ENCODE results near the gene RASGRF1.

The RASGRF1 gene

GRCh38 chr15:78959360-78959759, 131.2 kb downstream of the RASGRF1 start:
- TF ChIP-seq EGR1 (IDR thresholded peaks at IDR 0.05) (no peak), ZBTB7A (IDR thresholded peaks at IDR 0.05; ENCODE audit: low read depth) (no peak), TEAD4 (IDR thresholded peaks at IDR 0.05) (no peak), NFIC (IDR thresholded peaks at IDR 0.05) (no peak), TAF1 (IDR thresholded peaks at IDR 0.05; ENCODE audit: low read depth) (no peak), CEBPB (IDR thresholded peaks at IDR 0.05) (no peak), MAX (IDR thresholded peaks at IDR 0.05) (no peak), USF1 (IDR thresholded peaks at IDR 0.05) (no peak), FOXM1 (IDR thresholded peaks at IDR 0.05; ENCODE audit: borderline replicate concordance, low read depth) (no peak), EP300 (IDR thresholded peaks at IDR 0.05; ENCODE audit: borderline replicate concordance) (no peak), CREB1 (IDR thresholded peaks at IDR 0.05; ENCODE audit: low read depth) (no peak), TCF12 (IDR thresholded peaks at IDR 0.05; ENCODE audit: low read depth) (no peak)
- TF ChIP-seq, protein P1, sequence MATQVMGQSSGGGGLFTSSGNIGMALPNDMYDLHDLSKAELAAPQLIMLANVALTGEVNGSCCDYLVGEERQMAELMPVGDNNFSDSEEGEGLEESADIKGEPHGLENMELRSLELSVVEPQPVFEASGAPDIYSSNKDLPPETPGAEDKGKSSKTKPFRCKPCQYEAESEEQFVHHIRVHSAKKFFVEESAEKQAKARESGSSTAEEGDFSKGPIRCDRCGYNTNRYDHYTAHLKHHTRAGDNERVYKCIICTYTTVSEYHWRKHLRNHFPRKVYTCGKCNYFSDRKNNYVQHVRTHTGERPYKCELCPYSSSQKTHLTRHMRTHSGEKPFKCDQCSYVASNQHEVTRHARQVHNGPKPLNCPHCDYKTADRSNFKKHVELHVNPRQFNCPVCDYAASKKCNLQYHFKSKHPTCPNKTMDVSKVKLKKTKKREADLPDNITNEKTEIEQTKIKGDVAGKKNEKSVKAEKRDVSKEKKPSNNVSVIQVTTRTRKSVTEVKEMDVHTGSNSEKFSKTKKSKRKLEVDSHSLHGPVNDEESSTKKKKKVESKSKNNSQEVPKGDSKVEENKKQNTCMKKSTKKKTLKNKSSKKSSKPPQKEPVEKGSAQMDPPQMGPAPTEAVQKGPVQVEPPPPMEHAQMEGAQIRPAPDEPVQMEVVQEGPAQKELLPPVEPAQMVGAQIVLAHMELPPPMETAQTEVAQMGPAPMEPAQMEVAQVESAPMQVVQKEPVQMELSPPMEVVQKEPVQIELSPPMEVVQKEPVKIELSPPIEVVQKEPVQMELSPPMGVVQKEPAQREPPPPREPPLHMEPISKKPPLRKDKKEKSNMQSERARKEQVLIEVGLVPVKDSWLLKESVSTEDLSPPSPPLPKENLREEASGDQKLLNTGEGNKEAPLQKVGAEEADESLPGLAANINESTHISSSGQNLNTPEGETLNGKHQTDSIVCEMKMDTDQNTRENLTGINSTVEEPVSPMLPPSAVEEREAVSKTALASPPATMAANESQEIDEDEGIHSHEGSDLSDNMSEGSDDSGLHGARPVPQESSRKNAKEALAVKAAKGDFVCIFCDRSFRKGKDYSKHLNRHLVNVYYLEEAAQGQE (IDR thresholded peaks at IDR 0.05; ENCODE audit: low read depth): no peak

GRCh38 chr15:78957416-78958093, 133.0 kb downstream of the RASGRF1 start:
- TF ChIP-seq NFIC (IDR thresholded peaks at IDR 0.05): no peak
- TF ChIP-seq EGR1 (IDR thresholded peaks at IDR 0.05): no peak
- TF ChIP-seq FOXM1 (IDR thresholded peaks at IDR 0.05; ENCODE audit: borderline replicate concordance, low read depth): no peak
- no peak for TF ChIP-seq CEBPB (IDR thresholded peaks at IDR 0.05)
- TF ChIP-seq RAD21 (IDR thresholded peaks at IDR 0.05; ENCODE audit: low read depth): no peak
- TF ChIP-seq YY1 (IDR thresholded peaks at IDR 0.05; ENCODE audit: low read depth): no peak
- TF ChIP-seq USF1 (IDR thresholded peaks at IDR 0.05): no peak
- TF ChIP-seq CREB1 (IDR thresholded peaks at IDR 0.05; ENCODE audit: low read depth): no peak
- TF ChIP-seq EP300 (IDR thresholded peaks at IDR 0.05; ENCODE audit: borderline replicate concordance): no peak
- no peak for TF ChIP-seq TCF12 (IDR thresholded peaks at IDR 0.05; ENCODE audit: low read depth)
- TF ChIP-seq TAF1 (IDR thresholded peaks at IDR 0.05; ENCODE audit: low read depth): no peak
- TF ChIP-seq TEAD4 (IDR thresholded peaks at IDR 0.05): no peak
- TF ChIP-seq ZBTB7A (IDR thresholded peaks at IDR 0.05; ENCODE audit: low read depth): no peak
- TF ChIP-seq MAX (IDR thresholded peaks at IDR 0.05): no peak
- TF ChIP-seq, protein P1 (IDR thresholded peaks at IDR 0.05; ENCODE audit: low read depth): no peak

GRCh38 chr15:78956937-78957336, 133.6 kb downstream of the RASGRF1 start:
- TF ChIP-seq RAD21 (IDR thresholded peaks at IDR 0.05; ENCODE audit: low read depth) (no peak), USF1 (IDR thresholded peaks at IDR 0.05) (no peak), MAX (IDR thresholded peaks at IDR 0.05) (no peak), CEBPB (IDR thresholded peaks at IDR 0.05) (no peak), TEAD4 (IDR thresholded peaks at IDR 0.05) (no peak), NFIC (IDR thresholded peaks at IDR 0.05) (no peak), TAF1 (IDR thresholded peaks at IDR 0.05; ENCODE audit: low read depth) (no peak), ZBTB7A (IDR thresholded peaks at IDR 0.05; ENCODE audit: low read depth) (no peak), EGR1 (IDR thresholded peaks at IDR 0.05) (no peak), CREB1 (IDR thresholded peaks at IDR 0.05; ENCODE audit: low read depth) (no peak), YY1 (IDR thresholded peaks at IDR 0.05; ENCODE audit: low read depth) (no peak), TCF12 (IDR thresholded peaks at IDR 0.05; ENCODE audit: low read depth) (no peak), EP300 (IDR thresholded peaks at IDR 0.05; ENCODE audit: borderline replicate concordance) (no peak), FOXM1 (IDR thresholded peaks at IDR 0.05; ENCODE audit: borderline replicate concordance, low read depth) (no peak)
- TF ChIP-seq, protein P1 (IDR thresholded peaks at IDR 0.05; ENCODE audit: low read depth): no peak
